K562 (cell line): ENCODE measurements around the gene GZF1. TPM values are rescaled to one million over a fixed set of nuclear protein-coding genes. Genes with fewer than 3 reads are reported as not detected.

Source experiments
- CBX5 ChIP-seq: IDR thresholded peaks from 2 replicates; pipeline ENCODE4 v1.6.1; 2014; ENCODE audit warnings: low read depth, borderline replicate concordance
- CEBPG ChIP-seq, 3 experiments: fragments of 200-800 bp in 1 of 3; sonication (Bioruptor generic) in 1 of 3; sonication (generic) in 1 of 3; formaldehyde crosslinking in 1 of 3; IDR thresholded peaks in 2 of 3; conservative IDR thresholded peaks in 1 of 3; 2 replicates each; pipeline versions ENCODE4 v1.6.1 to v1.8.0; 2016 to 2022; ENCODE audit warnings: missing compliant biosample characterization in 2 of 3, missing genetic modification characterization in 2 of 3, mild to moderate bottlenecking in 1 of 3, missing genetic modification reagents in 1 of 3
- CHD4 ChIP-seq: fragments of 200-600 bp; sonication (generic); IDR thresholded peaks from 3 replicates; pipeline ENCODE4 v1.6.1; 2012; ENCODE audit warnings: low read depth, mild to moderate bottlenecking, mixed read lengths, low read length, inconsistent platforms; ENCODE audit not compliant: insufficient read depth, insufficient replicate concordance, poor library complexity, severe bottlenecking
- ERF ChIP-seq: fragments of 450-650 bp; formaldehyde crosslinking; IDR thresholded peaks from 2 replicates; pipeline ENCODE4 v1.4.0; 2020; ENCODE audit warnings: mild to moderate bottlenecking, mixed read lengths
- FOXK2 ChIP-seq, 2 experiments: fragments of 450-650 bp; IDR thresholded peaks in 1 of 2; conservative IDR thresholded peaks in 1 of 2; 2 replicates each; pipeline ENCODE4 v1.6.1; 2016; ENCODE audit warnings: low read depth in 2 of 2, mild to moderate bottlenecking in 1 of 2
- HMG20A ChIP-seq: fragments of 450-650 bp; formaldehyde crosslinking; conservative IDR thresholded peaks from 2 replicates; pipeline ENCODE4 v1.4.0; 2020; ENCODE audit warnings: mild to moderate bottlenecking, mixed read lengths
- LCOR ChIP-seq: sonication (generic); formaldehyde crosslinking; IDR thresholded peaks from 2 replicates; pipeline ENCODE4 v1.8.0; 2022; ENCODE audit warnings: mild to moderate bottlenecking, missing genetic modification reagents
- MIER1 ChIP-seq: fragments of 450-650 bp; IDR thresholded peaks from 2 replicates; pipeline ENCODE4 v1.6.1; 2016; ENCODE audit warnings: antibody characterized with exemption, mild to moderate bottlenecking, low read depth
- PHF21A ChIP-seq: fragments of 450-650 bp; IDR thresholded peaks from 2 replicates; pipeline ENCODE4 v1.6.1; 2017; ENCODE audit warnings: low read depth, borderline replicate concordance
- PTRF ChIP-seq: fragments of 450-650 bp; IDR thresholded peaks from 2 replicates; pipeline ENCODE4 v1.6.1; 2016; ENCODE audit warnings: mild to moderate bottlenecking, missing genetic modification characterization, missing compliant biosample characterization
- RNF219 ChIP-seq: fragments of 250-450 bp; sonication (Bioruptor Pico); IDR thresholded peaks from 2 replicates; pipeline ENCODE4 v1.5.0; 2022; ENCODE audit warnings: mild to moderate bottlenecking
- SAP30 ChIP-seq: fragments of 200-600 bp; sonication (generic); IDR thresholded peaks from 2 replicates; pipeline ENCODE4 v1.6.1; 2012; ENCODE audit warnings: borderline replicate concordance, low read depth, mild to moderate bottlenecking, moderate library complexity, low read length, control low read depth, inconsistent platforms; ENCODE audit not compliant: insufficient read depth, poor library complexity, severe bottlenecking
- SLC30A9 ChIP-seq: fragments of 250-450 bp; sonication (Bioruptor Pico); IDR thresholded peaks from 2 replicates; pipeline ENCODE4 v1.8.0; 2022; ENCODE audit warnings: mild to moderate bottlenecking, moderate library complexity
- SMARCA4 ChIP-seq: fragments of 450-650 bp; IDR thresholded peaks from 2 replicates; pipeline ENCODE4 v1.6.1; 2016
- ZFP36 ChIP-seq: fragments of 150-350 bp; IDR thresholded peaks from 2 replicates; pipeline ENCODE4 v1.6.1; 2018; ENCODE audit warnings: low read length, low read depth; ENCODE audit not compliant: partially characterized antibody
- ZNF41 ChIP-seq: fragments of 250-450 bp; sonication (Bioruptor Pico); conservative IDR thresholded peaks from 2 replicates; pipeline ENCODE4 v1.4.0; 2020; ENCODE audit warnings: mild to moderate bottlenecking
- ZNF444 ChIP-seq: fragments of 250-450 bp; sonication (Bioruptor Pico); IDR thresholded peaks from 2 replicates; pipeline ENCODE4 v1.4.0; 2020; ENCODE audit warnings: mild to moderate bottlenecking, moderate library complexity
- polyA plus RNA-seq, 8 experiments: library from polyadenylated mRNA; depleted of rRNA in 4 of 8; stranded (reverse) in 5 of 8; unstranded in 3 of 8; fragments of >200 nt; fragmentation: Nextera tagmentation in 2 of 8; fragmentation: Illumina TruSeq in 1 of 8; extraction: Ambion mirVana in 2 of 8; extraction: Trizol in 1 of 8; gene quantifications; 2 replicates each; pipeline versions ENCODE4 v1.2.1 to v1.2.3, GENCODE V29; 2011 to 2014; ENCODE audit warnings: inconsistent platforms in 1 of 8, missing spikeins in 1 of 8
- total RNA-seq, 7 experiments: library from RNA; depleted of rRNA in 6 of 7; stranded (reverse); fragments of >200 nt in 6 of 7; fragmentation: Illumina TruSeq in 2 of 7; extraction: Trizol in 2 of 7; gene quantifications; 2 replicates each; pipeline versions ENCODE4 v1.2.1 to v1.2.3, GENCODE V29; 2011 to 2021; ENCODE audit warnings: low replicate concordance in 1 of 7
- TF ChIP-seq, protein P1 (sequence below), 2 experiments: fragments of 450-650 bp; conservative IDR thresholded peaks; 2 replicates each; pipeline ENCODE4 v1.6.1; 2017; ENCODE audit warnings: mild to moderate bottlenecking in 2 of 2, moderate library complexity in 2 of 2
- TF ChIP-seq, protein P2 (sequence below): sonication (generic); formaldehyde crosslinking; IDR thresholded peaks from 2 replicates; pipeline ENCODE4 v1.9.0; 2022; ENCODE audit warnings: mild to moderate bottlenecking, missing genetic modification reagents
- TF ChIP-seq, protein P3 (sequence below): fragments of 250-450 bp; sonication (Bioruptor Pico); IDR thresholded peaks from 2 replicates; pipeline ENCODE4 v1.4.0; 2020; ENCODE audit warnings: mild to moderate bottlenecking, moderate library complexity

The GZF1 gene
- total and polyA plus RNA-seq, 9 of the 15 experiments (the other 6 are each of a cell fraction or from before 2014, with no cell fraction given) = 1.2 to 15.7 (median 7.4) TPM

DNA sequence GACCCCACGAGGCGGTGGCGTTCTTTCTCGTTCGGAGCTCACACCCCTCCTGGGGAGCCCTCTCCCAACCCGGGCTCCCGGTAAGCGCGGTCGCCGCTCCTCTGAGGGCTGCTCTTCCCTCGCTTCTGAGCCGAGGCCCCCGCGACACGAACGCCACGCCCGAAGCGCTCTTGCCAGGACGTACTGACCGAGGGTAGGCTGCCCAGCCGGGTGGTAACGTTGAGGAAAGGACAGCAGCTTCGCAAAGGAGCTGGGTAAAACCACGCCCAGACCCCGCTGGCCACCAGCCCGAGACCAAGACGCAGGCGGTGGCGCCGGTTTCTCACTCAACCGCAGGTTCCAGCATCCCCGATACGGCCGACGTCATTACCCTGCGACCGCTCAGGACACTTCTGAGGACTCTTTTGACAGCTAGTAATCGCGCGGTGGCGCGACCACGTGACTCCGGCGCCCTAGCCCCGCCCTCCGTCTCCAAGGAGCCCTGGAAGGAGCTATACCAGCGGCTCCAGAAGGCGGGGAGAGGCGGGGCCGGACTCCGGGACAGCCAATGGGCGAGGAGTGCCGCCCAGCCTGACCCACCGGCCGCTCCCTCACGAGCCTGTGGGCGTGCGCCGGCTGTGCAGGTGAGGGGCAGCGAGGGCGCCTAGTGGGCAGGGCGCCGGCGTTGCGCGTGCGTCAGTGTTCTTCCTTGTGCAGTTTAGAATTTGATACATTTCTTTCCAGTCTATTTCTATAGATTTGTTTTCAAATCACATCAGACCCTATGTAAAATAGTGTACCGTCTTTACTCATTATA lies 4.0 kb upstream of the GZF1 start (continued):
- TF ChIP-seq, protein P1, sequence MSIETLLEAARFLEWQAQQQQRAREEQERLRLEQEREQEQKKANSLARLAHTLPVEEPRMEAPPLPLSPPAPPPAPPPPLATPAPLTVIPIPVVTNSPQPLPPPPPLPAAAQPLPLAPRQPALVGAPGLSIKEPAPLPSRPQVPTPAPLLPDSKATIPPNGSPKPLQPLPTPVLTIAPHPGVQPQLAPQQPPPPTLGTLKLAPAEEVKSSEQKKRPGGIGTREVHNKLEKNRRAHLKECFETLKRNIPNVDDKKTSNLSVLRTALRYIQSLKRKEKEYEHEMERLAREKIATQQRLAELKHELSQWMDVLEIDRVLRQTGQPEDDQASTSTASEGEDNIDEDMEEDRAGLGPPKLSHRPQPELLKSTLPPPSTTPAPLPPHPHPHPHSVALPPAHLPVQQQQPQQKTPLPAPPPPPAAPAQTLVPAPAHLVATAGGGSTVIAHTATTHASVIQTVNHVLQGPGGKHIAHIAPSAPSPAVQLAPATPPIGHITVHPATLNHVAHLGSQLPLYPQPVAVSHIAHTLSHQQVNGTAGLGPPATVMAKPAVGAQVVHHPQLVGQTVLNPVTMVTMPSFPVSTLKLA (conservative IDR thresholded peaks at IDR 0.05) = peak; percentile 93 to 97
- no peak for TF ChIP-seq MIER1
- TF ChIP-seq PHF21A = no peak
- no peak for TF ChIP-seq CBX5
- no peak for TF ChIP-seq CHD4
- no peak for TF ChIP-seq ZNF444 (CRISPR knock-in tag)
- no peak for TF ChIP-seq SMARCA4
- no peak for TF ChIP-seq PTRF (tag)
- TF ChIP-seq ZNF41 (CRISPR knock-in tag) = no peak
- TF ChIP-seq SLC30A9 (CRISPR knock-in tag) = no peak
- peak in 1 of 2 experiments; percentile 80; a peak in 2 of 4 replicates for TF ChIP-seq FOXK2 (conservative IDR thresholded peaks at IDR 0.05 in 1 of 2, IDR thresholded peaks at IDR 0.05 in 1 of 2; ENCODE audit: low read depth in 2 of 2)
- no peak for TF ChIP-seq ERF (CRISPR knock-in tag)
- TF ChIP-seq RNF219 (CRISPR knock-in tag) = no peak
- peak; percentile 27 for TF ChIP-seq SAP30
- TF ChIP-seq LCOR (CRISPR knock-in tag) = no peak
- no peak for TF ChIP-seq ZFP36
- no peak for TF ChIP-seq CEBPG (CRISPR knock-in tag; IDR thresholded peaks at IDR 0.05)
- no peak for TF ChIP-seq CEBPG (tag; conservative IDR thresholded peaks at IDR 0.05 in 1 of 2, IDR thresholded peaks at IDR 0.05 in 1 of 2)
- TF ChIP-seq, protein P2, sequence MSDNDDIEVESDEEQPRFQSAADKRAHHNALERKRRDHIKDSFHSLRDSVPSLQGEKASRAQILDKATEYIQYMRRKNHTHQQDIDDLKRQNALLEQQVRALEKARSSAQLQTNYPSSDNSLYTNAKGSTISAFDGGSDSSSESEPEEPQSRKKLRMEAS (CRISPR knock-in tag) = peak; percentile 72
- TF ChIP-seq, protein P3, sequence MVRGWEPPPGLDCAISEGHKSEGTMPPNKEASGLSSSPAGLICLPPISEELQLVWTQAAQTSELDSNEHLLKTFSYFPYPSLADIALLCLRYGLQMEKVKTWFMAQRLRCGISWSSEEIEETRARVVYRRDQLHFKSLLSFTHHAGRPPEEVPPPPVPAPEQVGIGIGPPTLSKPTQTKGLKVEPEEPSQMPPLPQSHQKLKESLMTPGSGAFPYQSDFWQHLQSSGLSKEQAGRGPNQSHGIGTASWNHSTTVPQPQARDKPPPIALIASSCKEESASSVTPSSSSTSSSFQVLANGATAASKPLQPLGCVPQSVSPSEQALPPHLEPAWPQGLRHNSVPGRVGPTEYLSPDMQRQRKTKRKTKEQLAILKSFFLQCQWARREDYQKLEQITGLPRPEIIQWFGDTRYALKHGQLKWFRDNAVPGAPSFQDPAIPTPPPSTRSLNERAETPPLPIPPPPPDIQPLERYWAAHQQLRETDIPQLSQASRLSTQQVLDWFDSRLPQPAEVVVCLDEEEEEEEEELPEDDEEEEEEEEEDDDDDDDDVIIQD (CRISPR knock-in tag) = no peak
- no peak for TF ChIP-seq HMG20A
